Colonic mucosa (tissue), 4 donors: ENCODE data around the gene CACNA1D. TPM values are rescaled to one million over a fixed set of nuclear protein-coding genes. Genes with fewer than 3 reads are reported as not detected.

Source experiments
- DNase-seq: peaks from one replicate; pipeline ENCODE4 v3.0.0-alpha.2; 2020
- H3K27ac ChIP-seq: fragments of 200-600 bp; one replicate; pipeline ENCODE4 v1.8.0; 2021
- H3K27me3 ChIP-seq: fragments of 200-600 bp; one replicate; pipeline ENCODE4 v1.8.0; 2021
- H3K36me3 ChIP-seq: fragments of 200-600 bp; one replicate; pipeline ENCODE4 v1.8.0; 2021
- H3K4me1 ChIP-seq: fragments of 200-600 bp; one replicate; pipeline ENCODE4 v1.8.0; 2021; ENCODE audit warnings: mild to moderate bottlenecking
- H3K4me3 ChIP-seq: fragments of 200-600 bp; one replicate; pipeline ENCODE4 v1.8.0; 2021
- H3K9ac ChIP-seq, 2 donors: one replicate each; pipeline ENCODE4 v1.7.0; 2013; ENCODE audit warnings: control low read depth in 2 of 2, low read depth in 2 of 2, low read length in 2 of 2
- H3K9me3 ChIP-seq: fragments of 200-600 bp; one replicate; pipeline ENCODE4 v1.8.0; 2021
- CTCF ChIP-seq: fragments of 200-600 bp; IDR thresholded peaks from one replicate; pipeline ENCODE4 v1.8.0; 2022; ENCODE audit warnings: antibody characterized with exemption, mild to moderate bottlenecking
- intact Hi-C: fragments of 100-400 bp; cut with DNase I; formaldehyde crosslinking; loops from one replicate; pipeline ENCODE4 v1.14.1; 2022
- total RNA-seq, 2 donors: library from RNA; stranded (reverse); fragmentation: NEBNext Ultra II Directional in 1 of 2; extraction: Animal tissue kit (Norgen Biotek cat#: 25700) in 1 of 2; gene quantifications; one replicate each; pipeline ENCODE4 v1.2.1, GENCODE V29; 2021
- donor health status: healthy.
- donor health status: DM: no; HTN: no; CAD: no.
- donor health status: DM: no; HTN: no; CAD: no.

CACNA1D gene
- total RNA-seq, 2 donors from 2014 or later: 9.6 to 17.1 TPM

- Histone ChIP-seq H3K9ac (no peak overlapping the region), H3K27ac (no peak overlapping the region), H3K4me1 (no peaks in the 10 kb centered on the region), H3K36me3 (no peaks in the 10 kb centered on the region), H3K27me3 (no peaks in the 10 kb centered on the region), H3K4me3 (no peak overlapping the region), H3K9me3 (no peaks in the 10 kb centered on the region)
- DNase-seq: no peak
- intact Hi-C loops: no loop called here
- TF ChIP-seq CTCF: no peak
Measured at GRCh38 chr3:53794597-53794996, 300.2 kb downstream of the CACNA1D start.

GRCh38 chr3:53795176-53795575 lies 300.8 kb downstream of the CACNA1D start:
- intact Hi-C loops: no loop called here

GRCh38 chr3:53795789-53796560 lies 301.6 kb downstream of the CACNA1D start:
- TF ChIP-seq CTCF: no peak
- Histone ChIP-seq H3K9ac (no peak overlapping the region), H3K36me3 (no peaks in the 10 kb centered on the region), H3K4me1 (no peaks in the 10 kb centered on the region), H3K4me3 (no peak overlapping the region), H3K9me3 (no peaks in the 10 kb centered on the region), H3K27ac (no peak overlapping the region), H3K27me3 (no peaks in the 10 kb centered on the region)
- peak; percentile 36 for DNase-seq
- intact Hi-C loops: no loop called here

More at GRCh38 chr3:53795176-53795575, 300.8 kb downstream of the CACNA1D start:
- Histone ChIP-seq H3K27ac (no peak overlapping the region), H3K36me3 (no peaks in the 10 kb centered on the region), H3K4me1 (no peaks in the 10 kb centered on the region), H3K9me3 (no peaks in the 10 kb centered on the region), H3K9ac (no peak overlapping the region), H3K27me3 (no peaks in the 10 kb centered on the region), H3K4me3 (no peak overlapping the region)
- no peak for DNase-seq
- no peak for TF ChIP-seq CTCF

- no peak for TF ChIP-seq CTCF
- no peaks in the 10 kb centered on the region for H3K27me3 ChIP-seq
- H3K9me3 ChIP-seq: no peaks in the 10 kb centered on the region
- intact Hi-C loops: no loop called here
- H3K9ac ChIP-seq: no peak overlapping the region
- H3K4me3 ChIP-seq: no peak overlapping the region
- H3K36me3 ChIP-seq: no peaks in the 10 kb centered on the region
- DNase-seq: no peak
- H3K27ac ChIP-seq: no peak overlapping the region
- no peaks in the 10 kb centered on the region for H3K4me1 ChIP-seq
Measured at GRCh38 chr3:53798144-53798543, 303.7 kb downstream of the CACNA1D start.

GRCh38 chr3:53799338-53799865 lies 305.0 kb downstream of the CACNA1D start:
- Histone ChIP-seq H3K27me3 (no peaks in the 10 kb centered on the region), H3K4me3 (no peak overlapping the region), H3K9me3 (no peaks in the 10 kb centered on the region), H3K4me1 (no peaks in the 10 kb centered on the region), H3K36me3 (no peaks in the 10 kb centered on the region), H3K27ac (no peak overlapping the region), H3K9ac (no peak overlapping the region)
- intact Hi-C loops: no loop called here
- DNase-seq: no peak
- TF ChIP-seq CTCF: no peak
